ENCODE measurements around the gene TMED6. TPM values are rescaled to one million over a fixed set of nuclear protein-coding genes. Genes with fewer than 3 reads are reported as not detected.

TMED6 gene
- total and polyA plus RNA-seq, 2 donors (not counting 1 experiment from before 2014, with no cell fraction given), result 0.08 TPM; not detected in 1

GRCh38 chr16:69302301-69302700 is 49.3 kb downstream of the TMED6 start:
- Histone ChIP-seq H3K9me3 (ENCODE audit: control insufficient read depth, insufficient read depth, low read depth, low read length) (no peaks in the 10 kb centered on the region), H3K9ac (ENCODE audit: insufficient read depth, low read length) (no peak overlapping the region), H3K4me3 (replicated peaks in 1 of 4; ENCODE audit: control extremely low read depth in 1 of 4, insufficient read depth in 1 of 4, low read depth in 3 of 4, low read length in 4 of 4) (no peak overlapping the region), H3K4me2 (ENCODE audit: extremely low read depth, insufficient read depth, low read length) (no peak overlapping the region), H3K36me3 (ENCODE audit: control insufficient read depth, insufficient read depth, low read length) (peaks cover 4% of the 10 kb centered on the region), H3K79me2 (ENCODE audit: control insufficient read depth, insufficient read depth, low read length) (no peaks in the 10 kb centered on the region), H3K27me3 (ENCODE audit: control insufficient read depth, insufficient read depth, low read length) (no peaks in the 10 kb centered on the region), H3K4me1 (ENCODE audit: control insufficient read depth, extremely low read depth, insufficient read depth, low read length) (no peaks in the 10 kb centered on the region), H4K20me1 (ENCODE audit: control insufficient read depth, extremely low read depth, insufficient read depth, low read length) (no peaks in the 10 kb centered on the region), H3K27ac (ENCODE audit: insufficient read depth, low read length) (no peak overlapping the region), H2AFZ (ENCODE audit: low read length) (no peak overlapping the region)
- no peak for DNase-seq (ENCODE audit: low read depth in 2 of 2)
- TF ChIP-seq EZH2 (IDR thresholded peaks at IDR 0.05; ENCODE audit: low read length, missing control alignments), result no peak
- no peak for TF ChIP-seq CTCF (conservative IDR thresholded peaks at IDR 0.05 in 1 of 2, IDR thresholded peaks at IDR 0.05 in 1 of 2; ENCODE audit: low read depth in 1 of 2, low read length in 2 of 2)

- Histone ChIP-seq H2AFZ (ENCODE audit: low read length) (no peak overlapping the region), H3K27ac (ENCODE audit: insufficient read depth, low read length) (no peak overlapping the region), H4K20me1 (ENCODE audit: control insufficient read depth, extremely low read depth, insufficient read depth, low read length) (no peaks in the 10 kb centered on the region), H3K4me1 (ENCODE audit: control insufficient read depth, extremely low read depth, insufficient read depth, low read length) (no peaks in the 10 kb centered on the region), H3K36me3 (ENCODE audit: control insufficient read depth, insufficient read depth, low read length) (peaks cover 4% of the 10 kb centered on the region), H3K27me3 (ENCODE audit: control insufficient read depth, insufficient read depth, low read length) (no peaks in the 10 kb centered on the region), H3K9me3 (ENCODE audit: control insufficient read depth, insufficient read depth, low read depth, low read length) (no peaks in the 10 kb centered on the region), H3K4me3 (replicated peaks in 1 of 4; ENCODE audit: control extremely low read depth in 1 of 4, insufficient read depth in 1 of 4, low read depth in 3 of 4, low read length in 4 of 4) (no peak overlapping the region), H3K4me2 (ENCODE audit: extremely low read depth, insufficient read depth, low read length) (no peak overlapping the region), H3K9ac (ENCODE audit: insufficient read depth, low read length) (no peak overlapping the region), H3K79me2 (ENCODE audit: control insufficient read depth, insufficient read depth, low read length) (no peaks in the 10 kb centered on the region)
- no peak for TF ChIP-seq CTCF (conservative IDR thresholded peaks at IDR 0.05 in 1 of 2, IDR thresholded peaks at IDR 0.05 in 1 of 2; ENCODE audit: low read depth in 1 of 2, low read length in 2 of 2)
- no peak for TF ChIP-seq EZH2 (IDR thresholded peaks at IDR 0.05; ENCODE audit: low read length, missing control alignments)
- no peak for DNase-seq (ENCODE audit: low read depth in 2 of 2)
These were observed 49.7 kb downstream of the TMED6 start for GRCh38 chr16:69301861-69302260.

GRCh38 chr16:69301187-69301586 is 50.4 kb downstream of the TMED6 start:
- Histone ChIP-seq H3K79me2 (ENCODE audit: control insufficient read depth, insufficient read depth, low read length) (no peaks in the 10 kb centered on the region), H3K36me3 (ENCODE audit: control insufficient read depth, insufficient read depth, low read length) (peaks cover 4% of the 10 kb centered on the region), H3K27ac (ENCODE audit: insufficient read depth, low read length) (no peak overlapping the region), H3K4me1 (ENCODE audit: control insufficient read depth, extremely low read depth, insufficient read depth, low read length) (no peaks in the 10 kb centered on the region), H3K27me3 (ENCODE audit: control insufficient read depth, insufficient read depth, low read length) (no peaks in the 10 kb centered on the region), H3K9ac (ENCODE audit: insufficient read depth, low read length) (no peak overlapping the region), H4K20me1 (ENCODE audit: control insufficient read depth, extremely low read depth, insufficient read depth, low read length) (no peaks in the 10 kb centered on the region), H3K4me3 (replicated peaks in 1 of 4; ENCODE audit: control extremely low read depth in 1 of 4, insufficient read depth in 1 of 4, low read depth in 3 of 4, low read length in 4 of 4) (no peak overlapping the region), H3K4me2 (ENCODE audit: extremely low read depth, insufficient read depth, low read length) (no peak overlapping the region), H3K9me3 (ENCODE audit: control insufficient read depth, insufficient read depth, low read depth, low read length) (no peaks in the 10 kb centered on the region), H2AFZ (ENCODE audit: low read length) (no peak overlapping the region)
- TF ChIP-seq EZH2 (IDR thresholded peaks at IDR 0.05; ENCODE audit: low read length, missing control alignments) (no peak), CTCF (conservative IDR thresholded peaks at IDR 0.05 in 1 of 2, IDR thresholded peaks at IDR 0.05 in 1 of 2; ENCODE audit: low read depth in 1 of 2, low read length in 2 of 2) (no peak)
- no peak for DNase-seq (ENCODE audit: low read depth in 2 of 2)

Data from fibroblast of lung (primary cell).